ENCODE results near the gene STARD7.

STARD7 gene

GRCh38 chr2:96156011-96156820 is 52.4 kb downstream of the STARD7 start:
- TF ChIP-seq, protein P1, sequence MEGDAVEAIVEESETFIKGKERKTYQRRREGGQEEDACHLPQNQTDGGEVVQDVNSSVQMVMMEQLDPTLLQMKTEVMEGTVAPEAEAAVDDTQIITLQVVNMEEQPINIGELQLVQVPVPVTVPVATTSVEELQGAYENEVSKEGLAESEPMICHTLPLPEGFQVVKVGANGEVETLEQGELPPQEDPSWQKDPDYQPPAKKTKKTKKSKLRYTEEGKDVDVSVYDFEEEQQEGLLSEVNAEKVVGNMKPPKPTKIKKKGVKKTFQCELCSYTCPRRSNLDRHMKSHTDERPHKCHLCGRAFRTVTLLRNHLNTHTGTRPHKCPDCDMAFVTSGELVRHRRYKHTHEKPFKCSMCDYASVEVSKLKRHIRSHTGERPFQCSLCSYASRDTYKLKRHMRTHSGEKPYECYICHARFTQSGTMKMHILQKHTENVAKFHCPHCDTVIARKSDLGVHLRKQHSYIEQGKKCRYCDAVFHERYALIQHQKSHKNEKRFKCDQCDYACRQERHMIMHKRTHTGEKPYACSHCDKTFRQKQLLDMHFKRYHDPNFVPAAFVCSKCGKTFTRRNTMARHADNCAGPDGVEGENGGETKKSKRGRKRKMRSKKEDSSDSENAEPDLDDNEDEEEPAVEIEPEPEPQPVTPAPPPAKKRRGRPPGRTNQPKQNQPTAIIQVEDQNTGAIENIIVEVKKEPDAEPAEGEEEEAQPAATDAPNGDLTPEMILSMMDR (IDR thresholded peaks at IDR 0.05; ENCODE audit: low read depth, low read length), result no peak
- no peak overlapping the region for H3K4me3 ChIP-seq (ENCODE audit: low read depth, low read length)

DNA sequence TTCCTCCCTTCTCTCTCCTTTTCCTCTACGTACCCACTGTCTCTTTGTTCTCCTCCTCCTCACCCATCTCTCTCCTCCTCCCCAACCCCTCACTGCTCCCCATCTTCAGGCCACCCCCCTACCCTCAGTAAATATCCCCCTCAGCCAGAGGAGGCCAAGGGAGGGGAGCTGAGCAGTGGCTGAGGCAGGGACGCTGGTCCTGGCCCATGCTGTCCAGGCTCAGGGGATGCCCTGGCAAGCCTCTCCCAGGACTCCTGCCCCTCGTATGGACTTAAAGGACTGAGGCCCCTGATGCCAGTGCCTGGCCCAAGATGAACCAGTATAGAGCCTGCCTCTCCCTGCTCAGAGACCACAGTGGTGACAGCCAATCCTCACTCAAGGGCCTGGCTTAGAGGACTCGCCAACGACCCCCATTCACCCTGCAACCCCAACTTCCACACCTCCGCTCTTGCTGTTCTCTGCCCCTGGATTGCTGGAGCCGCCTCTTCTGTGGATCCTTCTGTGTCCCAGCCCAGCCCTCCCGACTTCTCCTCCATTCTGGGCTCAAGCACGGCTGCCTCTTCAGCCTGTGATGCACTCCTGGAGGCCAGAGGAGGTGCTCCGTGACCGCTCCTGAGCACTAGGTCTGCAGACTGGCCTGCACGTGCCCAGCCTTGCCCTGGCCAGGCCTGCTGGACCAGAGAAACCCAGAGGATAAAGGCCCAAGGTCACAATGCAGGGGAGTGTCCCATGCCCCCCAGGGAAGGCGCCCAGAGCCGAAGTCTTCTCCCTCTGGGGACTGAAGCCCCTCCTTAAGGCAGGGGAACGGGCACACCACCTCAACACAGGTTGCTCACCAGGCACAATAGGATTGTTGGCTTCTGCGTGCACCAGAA is 53.9 kb downstream of the STARD7 start:
- H3K4me3 ChIP-seq (ENCODE audit: low read depth, low read length), result no peak overlapping the region
- TF ChIP-seq, protein P1 (IDR thresholded peaks at IDR 0.05; ENCODE audit: low read depth, low read length), result no peak

GRCh38 chr2:96153991-96154431 is 54.6 kb downstream of the STARD7 start:
- no peak overlapping the region for H3K4me3 ChIP-seq (ENCODE audit: low read depth, low read length)
- TF ChIP-seq, protein P1 (IDR thresholded peaks at IDR 0.05; ENCODE audit: low read depth, low read length), result no peak

DNA sequence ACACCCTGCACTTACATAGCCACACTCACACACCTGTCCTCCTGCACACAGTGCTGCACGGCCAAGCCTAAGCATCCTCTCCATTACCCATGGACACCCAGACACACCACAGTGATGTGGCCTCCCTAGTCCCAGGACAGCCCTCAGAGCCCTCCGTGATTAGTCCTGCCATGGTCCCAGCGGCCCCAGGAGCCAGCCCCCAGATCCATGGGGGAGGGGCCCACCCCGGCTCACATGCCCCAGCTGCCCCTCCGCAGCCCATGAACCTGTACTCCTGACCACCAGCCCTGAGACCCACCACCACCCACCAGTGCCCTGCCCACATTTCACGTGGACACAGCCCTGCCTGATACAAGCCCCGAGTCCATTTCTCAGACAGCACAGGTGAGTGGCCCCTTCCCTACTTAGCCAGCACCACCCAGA is 55.3 kb downstream of the STARD7 start:
- H3K4me3 ChIP-seq (ENCODE audit: low read depth, low read length), result no peak overlapping the region
- TF ChIP-seq, protein P1 (IDR thresholded peaks at IDR 0.05; ENCODE audit: low read depth, low read length), result no peak

DNA sequence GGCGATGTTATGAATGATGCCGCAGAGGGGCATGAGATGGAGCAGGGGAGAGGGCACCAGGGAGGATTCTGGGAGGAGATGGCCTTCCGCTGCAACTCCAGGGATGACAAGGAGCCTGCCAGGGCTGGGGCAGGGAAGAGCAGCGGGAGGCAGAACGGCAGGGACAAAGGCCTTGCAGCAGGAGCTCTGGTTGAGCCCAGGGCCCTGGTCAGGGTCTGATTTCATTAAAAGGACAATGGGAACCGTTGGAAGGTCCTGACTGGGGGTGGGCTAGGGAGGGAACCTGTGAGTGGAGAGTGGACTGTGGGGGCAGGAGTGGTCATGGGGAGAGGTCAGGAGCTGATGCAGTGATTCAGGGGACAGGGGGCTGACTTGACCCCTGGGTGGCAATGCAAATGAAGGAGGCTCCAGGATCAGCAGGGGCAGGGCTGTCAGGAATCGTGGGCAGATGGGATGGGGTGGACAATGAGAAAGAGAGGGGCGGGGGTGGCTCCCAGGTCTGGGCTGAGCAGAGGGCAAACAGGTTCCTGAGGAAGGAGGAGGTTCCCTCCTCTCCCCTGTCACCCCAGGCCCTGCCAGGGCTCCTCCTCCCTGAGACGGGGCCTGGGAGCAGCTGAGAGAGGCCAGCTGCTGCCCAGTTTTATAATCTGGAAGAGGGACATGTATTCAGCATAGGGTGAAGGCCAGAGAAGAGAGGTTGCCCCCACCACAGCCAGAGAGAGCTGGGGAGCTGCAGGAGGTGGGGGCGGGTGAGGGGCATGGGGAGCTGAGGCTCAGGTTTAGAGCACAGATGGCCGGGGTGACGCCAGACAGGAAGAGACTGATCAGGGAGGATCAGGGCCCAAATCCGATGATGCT is 56.1 kb downstream of the STARD7 start:
- H3K4me3 ChIP-seq (ENCODE audit: low read depth, low read length), result no peak overlapping the region
- TF ChIP-seq, protein P1 (IDR thresholded peaks at IDR 0.05; ENCODE audit: low read depth, low read length), result no peak

DNA sequence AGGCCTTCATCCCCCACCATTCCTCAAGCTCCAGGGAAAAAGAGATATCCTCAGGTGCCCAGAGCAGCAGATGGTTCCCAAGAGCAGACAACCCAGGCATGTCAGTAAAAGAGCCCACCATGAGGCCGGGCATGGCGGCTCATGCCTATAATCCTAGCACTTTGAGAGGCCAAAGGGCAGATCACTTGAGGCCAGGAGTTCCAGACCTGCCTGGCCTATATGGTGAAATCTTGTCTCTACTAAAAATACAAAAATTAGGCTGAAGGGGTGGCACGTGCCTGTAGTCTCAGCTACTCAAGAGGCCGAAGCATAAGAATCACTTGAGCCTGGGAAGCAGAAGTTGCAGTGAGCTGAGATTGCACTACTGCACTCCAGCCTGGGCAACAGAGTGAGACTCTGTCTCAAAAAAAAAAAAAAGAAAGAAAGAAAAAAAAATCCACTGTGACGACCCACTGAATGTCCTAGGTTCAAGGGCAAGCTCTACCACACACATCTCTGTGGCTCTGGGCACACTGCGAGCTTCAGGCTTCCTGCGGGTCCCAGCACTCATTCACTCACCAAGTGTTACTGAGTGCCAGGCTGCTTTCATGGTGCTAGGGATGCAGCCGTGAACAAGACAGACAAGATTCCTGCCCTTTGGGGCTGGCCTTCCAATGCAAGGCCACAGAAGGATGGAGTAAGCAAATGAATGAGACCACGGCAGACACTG is 56.9 kb downstream of the STARD7 start:
- no peak overlapping the region for H3K4me3 ChIP-seq (ENCODE audit: low read depth, low read length)
- TF ChIP-seq, protein P1 (IDR thresholded peaks at IDR 0.05; ENCODE audit: low read depth, low read length), result no peak
